ENCODE results near the gene OR10H2. TPM values are rescaled to one million over a fixed set of nuclear protein-coding genes. Genes with fewer than 3 reads are reported as not detected.

The OR10H2 gene
- total RNA-seq, 4 donors from 2014 or later, result 0.64 TPM; not detected in 3

- H3K27ac ChIP-seq, result no peak overlapping the region
- H3K36me3 ChIP-seq, result peaks cover 0 to 54% (median 21%) of the 10 kb centered on the region in 4 donors
- intact Hi-C loops (cut with DNase I; ENCODE audit: low total_unique reads) (no loop called here), in situ Hi-C loops (cut with MboI; ENCODE audit: low pct_ligation_motif_present in 1 of 4, low pct_unique_long_range_greater_than_20kb in 1 of 4, low sequenced_read_pairs in 3 of 4) (no loop called here)
- no peak for DNase-seq
- H3K4me3 ChIP-seq, result no peak overlapping the region
- H3K4me1 ChIP-seq, result no peaks in the 10 kb centered on the region
- H3K9me3 ChIP-seq, result peaks cover 0 to 5% of the 10 kb centered on the region in 2 donors
- H3K27me3 ChIP-seq, result no peaks in the 10 kb centered on the region
- TF ChIP-seq POLR2AphosphoS5 (IDR thresholded peaks at IDR 0.05), result no peak
- WGBS, 2 donors (ENCODE audit: low coverage in 1 of 2), result 94% methylated on average over 10 of the region's 10 CpGs; no CpG with 5 or more reads in 1 of the 2 donors
These were observed 44.4 kb upstream of the OR10H2 start for GRCh38 chr19:15683411-15683810.

GRCh38 chr19:15684828-15685227 lies 43.0 kb upstream of the OR10H2 start:
- H3K4me1 ChIP-seq, result no peaks in the 10 kb centered on the region
- intact Hi-C loops (cut with DNase I; ENCODE audit: low total_unique reads), result no loop called here
- H3K36me3 ChIP-seq, result peaks cover 0 to 56% (median 22%) of the 10 kb centered on the region in 4 donors
- in situ Hi-C loops (cut with MboI; ENCODE audit: low pct_ligation_motif_present in 1 of 4, low pct_unique_long_range_greater_than_20kb in 1 of 4, low sequenced_read_pairs in 3 of 4), result no loop called here
- TF ChIP-seq, protein P1, sequence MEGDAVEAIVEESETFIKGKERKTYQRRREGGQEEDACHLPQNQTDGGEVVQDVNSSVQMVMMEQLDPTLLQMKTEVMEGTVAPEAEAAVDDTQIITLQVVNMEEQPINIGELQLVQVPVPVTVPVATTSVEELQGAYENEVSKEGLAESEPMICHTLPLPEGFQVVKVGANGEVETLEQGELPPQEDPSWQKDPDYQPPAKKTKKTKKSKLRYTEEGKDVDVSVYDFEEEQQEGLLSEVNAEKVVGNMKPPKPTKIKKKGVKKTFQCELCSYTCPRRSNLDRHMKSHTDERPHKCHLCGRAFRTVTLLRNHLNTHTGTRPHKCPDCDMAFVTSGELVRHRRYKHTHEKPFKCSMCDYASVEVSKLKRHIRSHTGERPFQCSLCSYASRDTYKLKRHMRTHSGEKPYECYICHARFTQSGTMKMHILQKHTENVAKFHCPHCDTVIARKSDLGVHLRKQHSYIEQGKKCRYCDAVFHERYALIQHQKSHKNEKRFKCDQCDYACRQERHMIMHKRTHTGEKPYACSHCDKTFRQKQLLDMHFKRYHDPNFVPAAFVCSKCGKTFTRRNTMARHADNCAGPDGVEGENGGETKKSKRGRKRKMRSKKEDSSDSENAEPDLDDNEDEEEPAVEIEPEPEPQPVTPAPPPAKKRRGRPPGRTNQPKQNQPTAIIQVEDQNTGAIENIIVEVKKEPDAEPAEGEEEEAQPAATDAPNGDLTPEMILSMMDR (IDR thresholded peaks at IDR 0.05), result no peak
- no peak for DNase-seq
- H3K27me3 ChIP-seq, result no peaks in the 10 kb centered on the region
- H3K27ac ChIP-seq, result no peak overlapping the region
- H3K4me3 ChIP-seq, result no peak overlapping the region
- H3K9me3 ChIP-seq, result peaks cover 0 to 6% of the 10 kb centered on the region in 2 donors
- 58% methylated on average over 9 of the region's 9 CpGs; no CpG with 5 or more reads in 1 of the 2 donors for WGBS, 2 donors (ENCODE audit: low coverage in 1 of 2)

DNA sequence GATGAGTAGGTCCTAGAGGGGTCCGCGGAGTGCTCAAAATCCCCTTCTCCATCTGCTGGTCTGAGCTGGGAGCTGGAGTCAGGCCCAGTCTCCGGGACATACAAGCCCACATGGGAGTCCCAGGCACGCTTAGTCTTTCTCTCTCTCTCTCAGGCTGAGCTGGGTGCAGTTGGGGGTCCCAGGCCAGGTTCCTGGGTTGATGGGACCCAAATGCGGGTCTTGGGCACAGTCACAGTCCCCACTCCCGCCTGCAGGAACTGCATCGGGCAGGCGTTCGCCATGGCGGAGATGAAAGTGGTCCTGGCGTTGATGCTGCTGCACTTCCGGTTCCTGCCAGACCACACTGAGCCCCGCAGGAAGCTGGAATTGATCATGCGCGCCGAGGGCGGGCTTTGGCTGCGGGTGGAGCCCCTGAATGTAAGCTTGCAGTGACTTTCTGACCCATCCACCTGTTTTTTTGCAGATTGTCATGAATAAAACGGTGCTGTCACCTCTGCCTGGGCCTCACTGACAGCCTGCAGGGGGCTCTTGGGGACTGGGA lies 31.1 kb upstream of the OR10H2 start:
- TF ChIP-seq POLR2AphosphoS5 (IDR thresholded peaks at IDR 0.05) (no peak), EP300 (IDR thresholded peaks at IDR 0.05; ENCODE audit: low read depth) (no peak), POLR2A (IDR thresholded peaks at IDR 0.05) (no peak)
- TF ChIP-seq, protein P1 (IDR thresholded peaks at IDR 0.05), result no peak
- in situ Hi-C loops (cut with MboI; ENCODE audit: low pct_ligation_motif_present in 1 of 4, low pct_unique_long_range_greater_than_20kb in 1 of 4, low sequenced_read_pairs in 3 of 4), result no loop called here

DNA sequence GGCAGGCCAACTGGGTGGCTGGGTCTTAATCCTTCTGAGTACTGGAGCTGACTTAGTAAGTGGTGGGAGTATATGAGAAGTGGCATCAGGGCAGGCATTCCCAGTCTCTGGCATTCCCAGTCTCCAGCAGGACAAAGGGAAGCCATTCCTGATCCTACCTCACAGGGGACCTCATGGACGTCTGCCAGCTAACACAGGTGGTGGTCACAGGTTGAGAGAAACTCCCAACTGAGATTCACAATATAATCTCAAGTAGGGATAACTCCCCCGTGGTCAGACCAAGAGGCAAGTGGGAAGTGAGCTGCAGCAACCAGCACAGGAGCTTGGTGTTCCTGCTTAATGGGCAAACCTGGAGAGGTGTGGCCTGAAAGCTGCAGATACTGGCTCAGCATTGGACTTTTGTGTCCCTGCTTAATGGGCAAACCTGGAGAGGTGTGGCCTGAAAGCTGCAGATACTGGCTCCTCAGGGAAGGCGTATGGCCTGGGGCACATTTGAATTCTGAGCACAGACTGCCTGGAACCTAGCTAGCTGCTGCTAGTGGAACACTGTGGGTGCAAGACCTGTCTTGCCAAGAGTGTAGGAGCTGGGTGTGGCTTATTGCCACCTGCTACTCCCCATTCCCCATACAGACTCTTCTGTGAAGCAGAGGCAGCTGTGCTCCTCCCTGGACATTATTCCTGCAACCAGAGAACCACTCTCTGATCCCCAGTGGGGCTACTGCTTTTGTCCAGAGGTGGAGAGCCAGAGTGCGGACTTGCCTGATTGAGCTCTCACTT lies 25.9 kb upstream of the OR10H2 start:
- Histone ChIP-seq H3K4me1 (peaks cover 12 to 24% (median 18%) of the 10 kb centered on the region in 4 donors), H3K27ac (peak overlapping the region; percentile 74 to 84 (median 78)), H3K4me3 (no peak overlapping the region), H3K27me3 (no peaks in the 10 kb centered on the region), H3K36me3 (peaks cover 0 to 6% (median 0%) of the 10 kb centered on the region in 4 donors), H3K9me3 (no peaks in the 10 kb centered on the region)
- WGBS, 2 donors (ENCODE audit: low coverage in 1 of 2), result 20 to 33% methylated on average over 1 to 4 of the region's 4 CpGs
- in situ Hi-C loops (cut with MboI; ENCODE audit: low pct_ligation_motif_present in 1 of 4, low pct_unique_long_range_greater_than_20kb in 1 of 4, low sequenced_read_pairs in 3 of 4) (no loop called here), intact Hi-C loops (cut with DNase I; ENCODE audit: low total_unique reads) (no loop called here)
- TF ChIP-seq POLR2AphosphoS5 (IDR thresholded peaks at IDR 0.05) (peak in 1 of 3 donors; percentile 31), EP300 (IDR thresholded peaks at IDR 0.05; ENCODE audit: low read depth) (no peak)
- DNase-seq, result peak; percentile 55

More for the DNA sequence above, 31.1 kb upstream of the OR10H2 start:
- H3K4me3 ChIP-seq, result no peak overlapping the region
- WGBS, 2 donors (ENCODE audit: low coverage in 1 of 2), result 87 to 100% methylated on average over 2 to 19 of the region's 19 CpGs
- no peak for DNase-seq
- peaks cover 0 to 4% (median under 1%) of the 10 kb centered on the region in 4 donors for H3K4me1 ChIP-seq
- no peaks in the 10 kb centered on the region for H3K27me3 ChIP-seq
- peaks cover 0 to 6% (median 0%) of the 10 kb centered on the region in 4 donors for H3K36me3 ChIP-seq
- H3K9me3 ChIP-seq, result peaks cover 0 to 3% of the 10 kb centered on the region in 2 donors
- intact Hi-C loops (cut with DNase I; ENCODE audit: low total_unique reads), result no loop called here
- H3K27ac ChIP-seq, result no peak overlapping the region

DNA sequence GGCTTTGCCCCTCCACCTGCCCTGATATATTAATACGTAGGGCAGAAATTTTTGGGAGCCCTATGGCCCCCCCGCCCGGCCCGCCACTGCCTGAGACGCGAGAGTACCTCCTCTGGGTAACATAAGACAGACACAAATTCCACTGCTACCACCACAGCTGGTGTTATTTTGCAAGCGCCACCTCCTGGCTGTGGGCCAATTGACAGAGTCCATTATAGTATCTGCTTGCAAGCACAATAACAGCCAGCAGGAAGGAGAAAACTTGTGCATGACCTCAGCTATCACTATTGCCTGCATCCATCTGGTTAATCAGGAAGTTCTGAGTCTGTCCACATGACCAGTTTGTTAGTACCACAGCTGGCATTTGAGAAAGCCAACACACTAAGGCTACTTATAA lies 25.3 kb upstream of the OR10H2 start:
- no peaks in the 10 kb centered on the region for H3K27me3 ChIP-seq
- WGBS, 2 donors (ENCODE audit: low coverage in 1 of 2), result 0 to 5% methylated on average over 1 to 6 of the region's 7 CpGs
- TF ChIP-seq EP300 (IDR thresholded peaks at IDR 0.05; ENCODE audit: low read depth) (no peak), POLR2AphosphoS5 (IDR thresholded peaks at IDR 0.05) (peak; percentile 55 to 79 (median 57)), POLR2A (IDR thresholded peaks at IDR 0.05) (no peak)
- TF ChIP-seq, protein P1 (IDR thresholded peaks at IDR 0.05), result peak in 3 of 5 experiments; percentile 11 to 57 (median 56)
- peaks cover 12 to 24% (median 18%) of the 10 kb centered on the region in 4 donors for H3K4me1 ChIP-seq
- intact Hi-C loops (cut with DNase I; ENCODE audit: low total_unique reads) (no loop called here), in situ Hi-C loops (cut with MboI; ENCODE audit: low pct_ligation_motif_present in 1 of 4, low pct_unique_long_range_greater_than_20kb in 1 of 4, low sequenced_read_pairs in 3 of 4) (no loop called here)
- no peaks in the 10 kb centered on the region for H3K9me3 ChIP-seq
- H3K4me3 ChIP-seq, result no peak overlapping the region
- peak; percentile 89 for DNase-seq
- H3K36me3 ChIP-seq, result peaks cover 0 to 6% (median 0%) of the 10 kb centered on the region in 4 donors
- peak overlapping the region; percentile 74 to 84 (median 78) for H3K27ac ChIP-seq
